ENCODE measurements around the gene SLC39A11. TPM values are rescaled to one million over a fixed set of nuclear protein-coding genes. Genes with fewer than 3 reads are reported as not detected.

Gene SLC39A11
- polyA plus RNA-seq, 1 of the 3 experiments (the other 2 are of a cell fraction) = 23.5 TPM

DNA sequence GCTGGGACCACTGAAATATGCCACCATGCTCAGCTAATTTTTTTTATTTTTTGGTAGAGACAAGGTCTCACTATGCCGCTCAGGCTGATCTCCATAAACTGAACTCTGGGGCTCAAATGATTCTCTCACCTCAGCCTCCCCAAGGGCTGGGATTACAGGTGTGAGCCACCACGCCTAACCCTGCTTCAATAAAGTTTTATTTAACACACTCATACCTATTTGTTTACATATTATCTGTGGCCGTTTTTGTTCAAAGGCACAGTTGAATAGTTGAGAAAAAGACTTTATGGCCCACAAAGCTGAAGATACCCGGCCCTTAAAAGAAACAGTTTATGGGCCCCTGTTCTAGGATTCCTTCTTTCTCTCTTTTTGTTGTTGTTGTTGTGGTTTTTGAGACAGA is 419.8 kb downstream of the SLC39A11 start:
- no peaks in the 10 kb centered on the region for H4K20me1 ChIP-seq (ENCODE audit: insufficient read depth)
- H3K9me2 ChIP-seq = no peaks in the 10 kb centered on the region; the same call in 1 of the 2 replicates
- H3K36me3 ChIP-seq (replicated peaks in 1 of 2; ENCODE audit: control insufficient read depth in 1 of 2, insufficient read depth in 2 of 2, low read length in 1 of 2) = no peaks in the 10 kb centered on the region
- WGBS (ENCODE audit: low lambda C conversion rate) = 88% methylated on average over 4 of the region's 4 CpGs
- CTCF ChIA-PET = interaction anchor here (1.4 kb wide), 1 partner anchor 56 kb away, joined by 3 read pairs; no protein-coding TSS in a partner anchor
- peaks cover 0 to 7% of the 10 kb centered on the region in 2 experiments; a peak in 1 of 4 replicates for H3K4me1 ChIP-seq (ENCODE audit: control insufficient read depth in 1 of 2, insufficient read depth in 2 of 2, low read depth in 1 of 2, low read length in 1 of 2)
- no peak overlapping the region for H2AFZ ChIP-seq (ENCODE audit: low read depth)
- H3K4me2 ChIP-seq = no peak overlapping the region
- POLR2A ChIA-PET = no interaction called here
- TF ChIP-seq POLR2AphosphoS5 (IDR thresholded peaks at IDR 0.05; ENCODE audit: low read depth, low read length) (no peak), TAF1 (IDR thresholded peaks at IDR 0.05; ENCODE audit: borderline replicate concordance, low read depth, low read length) (no peak), SIN3A (IDR thresholded peaks at IDR 0.05; ENCODE audit: borderline replicate concordance, low read depth, low read length) (no peak), MEF2A (IDR thresholded peaks at IDR 0.05; ENCODE audit: borderline replicate concordance, low read depth) (no peak), GATA2 (CRISPR knock-in tag; IDR thresholded peaks at IDR 0.05) (no peak), EZH2phosphoT487 (IDR thresholded peaks at IDR 0.05; ENCODE audit: borderline replicate concordance, low read depth) (no peak), FOXJ3 (CRISPR knock-in tag; IDR thresholded peaks at IDR 0.05) (no peak), TCF12 (IDR thresholded peaks at IDR 0.05) (no peak), TEAD4 (IDR thresholded peaks at IDR 0.05; ENCODE audit: borderline replicate concordance, insufficient read depth) (no peak), RCOR1 (IDR thresholded peaks at IDR 0.05; ENCODE audit: low read length) (no peak), RFX5 (IDR thresholded peaks at IDR 0.05; ENCODE audit: low read length) (no peak), GABPA (IDR thresholded peaks at IDR 0.05; ENCODE audit: low read depth) (no peak), ELF1 (IDR thresholded peaks at IDR 0.05) (no peak)
- TF ChIP-seq, protein P1, sequence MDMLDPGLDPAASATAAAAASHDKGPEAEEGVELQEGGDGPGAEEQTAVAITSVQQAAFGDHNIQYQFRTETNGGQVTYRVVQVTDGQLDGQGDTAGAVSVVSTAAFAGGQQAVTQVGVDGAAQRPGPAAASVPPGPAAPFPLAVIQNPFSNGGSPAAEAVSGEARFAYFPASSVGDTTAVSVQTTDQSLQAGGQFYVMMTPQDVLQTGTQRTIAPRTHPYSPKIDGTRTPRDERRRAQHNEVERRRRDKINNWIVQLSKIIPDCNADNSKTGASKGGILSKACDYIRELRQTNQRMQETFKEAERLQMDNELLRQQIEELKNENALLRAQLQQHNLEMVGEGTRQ (IDR thresholded peaks at IDR 0.05; ENCODE audit: borderline replicate concordance, low read depth, low read length) = no peak
- TF ChIP-seq, protein P2, sequence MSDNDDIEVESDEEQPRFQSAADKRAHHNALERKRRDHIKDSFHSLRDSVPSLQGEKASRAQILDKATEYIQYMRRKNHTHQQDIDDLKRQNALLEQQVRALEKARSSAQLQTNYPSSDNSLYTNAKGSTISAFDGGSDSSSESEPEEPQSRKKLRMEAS (IDR thresholded peaks at IDR 0.05; ENCODE audit: low read depth) = no peak
- TF ChIP-seq, protein P3, sequence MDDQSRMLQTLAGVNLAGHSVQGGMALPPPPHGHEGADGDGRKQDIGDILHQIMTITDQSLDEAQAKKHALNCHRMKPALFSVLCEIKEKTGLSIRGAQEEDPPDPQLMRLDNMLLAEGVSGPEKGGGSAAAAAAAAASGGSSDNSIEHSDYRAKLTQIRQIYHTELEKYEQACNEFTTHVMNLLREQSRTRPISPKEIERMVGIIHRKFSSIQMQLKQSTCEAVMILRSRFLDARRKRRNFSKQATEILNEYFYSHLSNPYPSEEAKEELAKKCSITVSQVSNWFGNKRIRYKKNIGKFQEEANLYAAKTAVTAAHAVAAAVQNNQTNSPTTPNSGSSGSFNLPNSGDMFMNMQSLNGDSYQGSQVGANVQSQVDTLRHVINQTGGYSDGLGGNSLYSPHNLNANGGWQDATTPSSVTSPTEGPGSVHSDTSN (IDR thresholded peaks at IDR 0.05) = no peak
- TF ChIP-seq, protein P4, sequence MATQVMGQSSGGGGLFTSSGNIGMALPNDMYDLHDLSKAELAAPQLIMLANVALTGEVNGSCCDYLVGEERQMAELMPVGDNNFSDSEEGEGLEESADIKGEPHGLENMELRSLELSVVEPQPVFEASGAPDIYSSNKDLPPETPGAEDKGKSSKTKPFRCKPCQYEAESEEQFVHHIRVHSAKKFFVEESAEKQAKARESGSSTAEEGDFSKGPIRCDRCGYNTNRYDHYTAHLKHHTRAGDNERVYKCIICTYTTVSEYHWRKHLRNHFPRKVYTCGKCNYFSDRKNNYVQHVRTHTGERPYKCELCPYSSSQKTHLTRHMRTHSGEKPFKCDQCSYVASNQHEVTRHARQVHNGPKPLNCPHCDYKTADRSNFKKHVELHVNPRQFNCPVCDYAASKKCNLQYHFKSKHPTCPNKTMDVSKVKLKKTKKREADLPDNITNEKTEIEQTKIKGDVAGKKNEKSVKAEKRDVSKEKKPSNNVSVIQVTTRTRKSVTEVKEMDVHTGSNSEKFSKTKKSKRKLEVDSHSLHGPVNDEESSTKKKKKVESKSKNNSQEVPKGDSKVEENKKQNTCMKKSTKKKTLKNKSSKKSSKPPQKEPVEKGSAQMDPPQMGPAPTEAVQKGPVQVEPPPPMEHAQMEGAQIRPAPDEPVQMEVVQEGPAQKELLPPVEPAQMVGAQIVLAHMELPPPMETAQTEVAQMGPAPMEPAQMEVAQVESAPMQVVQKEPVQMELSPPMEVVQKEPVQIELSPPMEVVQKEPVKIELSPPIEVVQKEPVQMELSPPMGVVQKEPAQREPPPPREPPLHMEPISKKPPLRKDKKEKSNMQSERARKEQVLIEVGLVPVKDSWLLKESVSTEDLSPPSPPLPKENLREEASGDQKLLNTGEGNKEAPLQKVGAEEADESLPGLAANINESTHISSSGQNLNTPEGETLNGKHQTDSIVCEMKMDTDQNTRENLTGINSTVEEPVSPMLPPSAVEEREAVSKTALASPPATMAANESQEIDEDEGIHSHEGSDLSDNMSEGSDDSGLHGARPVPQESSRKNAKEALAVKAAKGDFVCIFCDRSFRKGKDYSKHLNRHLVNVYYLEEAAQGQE (IDR thresholded peaks at IDR 0.05; ENCODE audit: low read depth, low read length) = no peak
- H3K27ac ChIP-seq (ENCODE audit: low read depth in 2 of 2, low read length in 1 of 2) = no peak overlapping the region
- H3K9me3 ChIP-seq = 0 out of 2 replicates have a peak, but pooled peaks cover 4% of the 10 kb centered on the region
- no peaks in the 10 kb centered on the region for H3K27me3 ChIP-seq (ENCODE audit: insufficient read depth)
- no peak overlapping the region for H3K9ac ChIP-seq
- no peak overlapping the region for H3K4me3 ChIP-seq (ENCODE audit: low read depth in 2 of 2, low read length in 1 of 2)
- H3K79me2 ChIP-seq (ENCODE audit: insufficient read depth) = no peaks in the 10 kb centered on the region
- DNase-seq = no peak
- H3F3A ChIP-seq (replicated peaks; ENCODE audit: insufficient read depth) = no peaks in the 10 kb centered on the region
